DND-41 (cell line): ENCODE measurements around the gene CTXND1.

Experiments used
- ATAC-seq: fragments of 200-7000 bp; cut with Tn5 transposase; 3 replicates; pipeline ENCODE4 v1.9.1; 2021; ENCODE audit warnings: low read depth; ENCODE audit not compliant: insufficient read depth
- DNase-seq: peaks from one replicate; pipeline ENCODE4 v3.0.0-alpha.2; 2020
- H2AFZ ChIP-seq: 2 replicates; pipeline ENCODE4 v1.6.0; 2012; ENCODE audit warnings: low read depth, low read length
- H3K27ac ChIP-seq: 2 replicates; pipeline ENCODE4 v1.5.1; 2012; ENCODE audit warnings: low read length, inconsistent platforms
- H3K27me3 ChIP-seq: fragments of 200-600 bp; sonication (generic); 2 replicates; pipeline ENCODE4 v1.6.0; 2012; ENCODE audit warnings: low read length, mild to moderate bottlenecking, inconsistent platforms; ENCODE audit not compliant: insufficient read depth, poor library complexity
- H3K36me3 ChIP-seq: 2 replicates; pipeline ENCODE4 v1.5.1; 2012; ENCODE audit warnings: low read length, inconsistent platforms; ENCODE audit not compliant: insufficient read depth
- H3K4me1 ChIP-seq: 2 replicates; pipeline ENCODE4 v1.5.1; 2012; ENCODE audit warnings: mild to moderate bottlenecking, low read length; ENCODE audit not compliant: insufficient read depth
- H3K4me2 ChIP-seq: 2 replicates; pipeline ENCODE4 v1.6.0; 2012; ENCODE audit warnings: mild to moderate bottlenecking, moderate library complexity, low read length, inconsistent platforms; ENCODE audit not compliant: insufficient read depth
- H3K4me3 ChIP-seq, 2 experiments: fragments of 200-600 bp in 1 of 2; shearing (Covaris generic) in 1 of 2; 2 replicates each; pipeline ENCODE4 v1.5.1; 2012 to 2016; ENCODE audit warnings: inconsistent platforms in 2 of 2, low read length in 2 of 2, mild to moderate bottlenecking in 2 of 2, low read depth in 1 of 2, moderate library complexity in 1 of 2
- H3K79me2 ChIP-seq: 2 replicates; pipeline ENCODE4 v1.6.0; 2012; ENCODE audit warnings: low read length, inconsistent platforms; ENCODE audit not compliant: insufficient read depth
- H3K9ac ChIP-seq: 2 replicates; pipeline ENCODE4 v1.6.0; 2012; ENCODE audit warnings: low read depth, mild to moderate bottlenecking, inconsistent platforms, low read length, moderate library complexity
- H3K9me3 ChIP-seq: 2 replicates; pipeline ENCODE4 v1.5.1; 2012; ENCODE audit warnings: low read length, moderate library complexity, mild to moderate bottlenecking, inconsistent platforms; ENCODE audit not compliant: insufficient read depth, severe bottlenecking
- H4K20me1 ChIP-seq: 2 replicates; pipeline ENCODE4 v1.6.0; 2012; ENCODE audit warnings: low read length; ENCODE audit not compliant: insufficient read depth
- EZH2 ChIP-seq: IDR thresholded peaks from 3 replicates; pipeline ENCODE4 v1.6.1; 2012; ENCODE audit warnings: borderline replicate concordance, low read depth, mild to moderate bottlenecking, moderate library complexity, low read length, inconsistent platforms; ENCODE audit not compliant: severe bottlenecking
- TF ChIP-seq, protein P1 (sequence below): IDR thresholded peaks from 2 replicates; pipeline ENCODE4 v1.5.1; 2012; ENCODE audit warnings: borderline replicate concordance, low read length, moderate library complexity, mild to moderate bottlenecking; ENCODE audit not compliant: poor library complexity, severe bottlenecking; ENCODE audit errors: extremely low read depth

Gene CTXND1

GRCh38 chr15:80171787-80172186 is 80.2 kb downstream of the CTXND1 start:
- Histone ChIP-seq H2AFZ (no peak overlapping the region), H3K9ac (no peak overlapping the region), H3K79me2 (no peaks in the 10 kb centered on the region), H3K4me3 (no peak overlapping the region), H3K4me2 (no peak overlapping the region), H3K4me1 (no peaks in the 10 kb centered on the region), H4K20me1 (no peaks in the 10 kb centered on the region), H3K9me3 (no peaks in the 10 kb centered on the region), H3K27me3 (no peaks in the 10 kb centered on the region), H3K36me3 (no peaks in the 10 kb centered on the region), H3K27ac (no peak overlapping the region)
- DNase-seq: no peak
- ATAC-seq: no peak
- TF ChIP-seq, protein P1, sequence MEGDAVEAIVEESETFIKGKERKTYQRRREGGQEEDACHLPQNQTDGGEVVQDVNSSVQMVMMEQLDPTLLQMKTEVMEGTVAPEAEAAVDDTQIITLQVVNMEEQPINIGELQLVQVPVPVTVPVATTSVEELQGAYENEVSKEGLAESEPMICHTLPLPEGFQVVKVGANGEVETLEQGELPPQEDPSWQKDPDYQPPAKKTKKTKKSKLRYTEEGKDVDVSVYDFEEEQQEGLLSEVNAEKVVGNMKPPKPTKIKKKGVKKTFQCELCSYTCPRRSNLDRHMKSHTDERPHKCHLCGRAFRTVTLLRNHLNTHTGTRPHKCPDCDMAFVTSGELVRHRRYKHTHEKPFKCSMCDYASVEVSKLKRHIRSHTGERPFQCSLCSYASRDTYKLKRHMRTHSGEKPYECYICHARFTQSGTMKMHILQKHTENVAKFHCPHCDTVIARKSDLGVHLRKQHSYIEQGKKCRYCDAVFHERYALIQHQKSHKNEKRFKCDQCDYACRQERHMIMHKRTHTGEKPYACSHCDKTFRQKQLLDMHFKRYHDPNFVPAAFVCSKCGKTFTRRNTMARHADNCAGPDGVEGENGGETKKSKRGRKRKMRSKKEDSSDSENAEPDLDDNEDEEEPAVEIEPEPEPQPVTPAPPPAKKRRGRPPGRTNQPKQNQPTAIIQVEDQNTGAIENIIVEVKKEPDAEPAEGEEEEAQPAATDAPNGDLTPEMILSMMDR: no peak
- TF ChIP-seq EZH2: no peak

DNA sequence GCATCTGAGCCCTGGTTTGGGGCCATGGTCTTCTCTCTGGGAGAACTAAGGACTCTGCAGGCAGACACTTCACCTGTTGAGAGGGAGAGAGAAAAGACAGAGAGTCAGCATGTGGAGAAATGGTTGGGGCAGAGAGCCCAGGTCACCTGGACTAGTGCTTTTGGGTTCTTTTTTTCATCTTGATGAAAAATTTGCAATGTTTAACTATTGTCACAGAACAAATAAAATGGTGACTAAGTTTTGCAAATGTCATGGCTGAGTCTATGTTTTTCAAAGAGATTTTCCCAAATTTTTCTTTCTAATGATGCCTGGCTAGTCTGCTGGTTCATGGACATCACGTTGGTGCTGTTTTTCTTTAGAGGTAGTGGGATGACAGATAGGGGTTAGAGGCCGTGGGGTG is 81.4 kb downstream of the CTXND1 start:
- H3K4me2 ChIP-seq: no peak overlapping the region

DNA sequence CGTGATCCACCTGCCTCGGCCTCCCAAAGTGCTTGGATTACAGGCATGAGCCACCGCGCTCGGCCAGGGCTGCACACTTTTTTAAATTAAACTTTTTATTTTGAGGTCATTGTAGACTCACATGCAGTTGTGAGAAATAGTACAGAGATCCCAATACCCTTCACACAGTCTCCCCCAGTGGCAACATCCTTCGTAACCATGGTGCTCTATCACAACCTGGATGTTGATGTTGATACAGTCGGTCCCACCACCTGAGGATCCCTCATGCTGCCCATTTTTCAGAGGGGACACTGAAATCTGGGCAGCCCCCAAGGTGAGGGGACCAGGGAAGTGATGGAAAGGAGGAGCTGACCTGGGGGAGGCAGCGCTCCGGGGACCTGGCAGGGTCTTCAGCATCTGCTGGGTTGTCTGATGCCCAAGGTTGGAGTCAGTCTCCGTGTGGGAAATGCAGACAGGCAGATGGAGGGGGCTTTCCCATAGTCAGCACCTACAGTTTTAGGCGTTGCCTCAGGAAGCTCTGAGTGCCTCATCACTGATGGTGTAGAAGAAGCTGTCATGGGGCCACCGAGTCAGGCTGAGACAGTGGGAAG is 82.2 kb downstream of the CTXND1 start:
- no peaks in the 10 kb centered on the region for H3K79me2 ChIP-seq
- no peak overlapping the region for H3K27ac ChIP-seq
- H3K9ac ChIP-seq: no peak overlapping the region
- no peak for DNase-seq
- ATAC-seq: no peak
- H3K36me3 ChIP-seq: no peaks in the 10 kb centered on the region
- no peaks in the 10 kb centered on the region for H4K20me1 ChIP-seq
- no peak overlapping the region for H3K4me3 ChIP-seq
- no peaks in the 10 kb centered on the region for H3K9me3 ChIP-seq
- no peak overlapping the region for H3K4me2 ChIP-seq
- H2AFZ ChIP-seq: no peak overlapping the region
- no peaks in the 10 kb centered on the region for H3K4me1 ChIP-seq
- H3K27me3 ChIP-seq: no peaks in the 10 kb centered on the region
- TF ChIP-seq EZH2: no peak
- TF ChIP-seq, protein P1: no peak

More for the DNA sequence above, 81.4 kb downstream of the CTXND1 start:
- no peaks in the 10 kb centered on the region for H3K9me3 ChIP-seq
- TF ChIP-seq EZH2: no peak
- TF ChIP-seq, protein P1: no peak
- H3K27ac ChIP-seq: no peak overlapping the region
- no peak overlapping the region for H3K4me3 ChIP-seq
- no peaks in the 10 kb centered on the region for H3K36me3 ChIP-seq
- no peak overlapping the region for H3K9ac ChIP-seq
- no peaks in the 10 kb centered on the region for H3K27me3 ChIP-seq
- no peak for DNase-seq
- no peaks in the 10 kb centered on the region for H3K79me2 ChIP-seq
- ATAC-seq: no peak
- no peaks in the 10 kb centered on the region for H3K4me1 ChIP-seq
- H4K20me1 ChIP-seq: no peaks in the 10 kb centered on the region
- no peak overlapping the region for H2AFZ ChIP-seq

GRCh38 chr15:80168421-80168820 is 83.6 kb downstream of the CTXND1 start:
- Histone ChIP-seq H3K36me3 (no peaks in the 10 kb centered on the region), H3K4me1 (no peaks in the 10 kb centered on the region), H3K4me3 (no peak overlapping the region), H2AFZ (no peak overlapping the region), H3K27ac (no peak overlapping the region), H3K9me3 (no peaks in the 10 kb centered on the region), H4K20me1 (no peaks in the 10 kb centered on the region), H3K4me2 (no peak overlapping the region), H3K9ac (no peak overlapping the region), H3K27me3 (no peaks in the 10 kb centered on the region), H3K79me2 (no peaks in the 10 kb centered on the region)
- ATAC-seq (no peak), DNase-seq (no peak)
- TF ChIP-seq, protein P1: no peak
- TF ChIP-seq EZH2: no peak
